ENCODE measurements around the gene SPSB4.

The SPSB4 gene

DNA sequence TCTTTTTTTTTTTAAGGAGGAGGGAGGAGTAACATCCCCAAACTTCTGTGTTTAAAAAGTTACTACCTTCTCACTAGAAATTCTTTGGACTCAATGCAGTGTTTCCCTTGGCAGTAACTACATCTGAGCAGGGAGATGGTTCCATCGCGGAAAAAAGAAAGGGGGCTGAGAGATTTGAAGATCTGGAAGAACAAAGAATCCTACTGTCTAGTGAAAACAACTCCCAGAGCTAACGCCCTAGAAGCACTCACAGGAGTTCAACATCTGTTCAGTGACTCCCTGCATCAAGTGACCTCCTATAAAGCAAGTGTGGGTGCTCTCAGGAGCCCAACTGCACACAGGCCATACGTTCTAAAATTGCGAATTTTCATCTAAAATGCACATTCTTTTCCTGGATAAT lies 113.7 kb downstream of the SPSB4 start:
- DNase-seq = no peak

DNA sequence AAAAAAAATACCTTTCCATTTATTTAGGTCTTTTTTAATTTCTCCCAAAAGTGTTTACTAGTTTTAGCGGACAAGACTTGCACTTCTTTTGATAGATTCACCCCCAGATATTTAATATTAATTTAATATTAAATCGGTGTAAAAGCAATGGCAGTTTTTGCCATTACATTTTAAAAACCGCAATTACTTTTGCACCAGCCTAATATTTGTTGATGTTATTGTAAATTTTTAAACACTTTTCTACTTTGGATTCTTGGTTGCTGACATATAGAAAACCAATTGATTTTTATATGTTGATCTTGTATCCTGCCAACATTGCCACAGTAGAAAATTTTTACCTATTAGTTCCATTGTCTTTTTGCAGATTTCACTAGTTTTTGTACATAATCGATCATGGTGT lies 116.5 kb downstream of the SPSB4 start:
- no peak for DNase-seq

DNA sequence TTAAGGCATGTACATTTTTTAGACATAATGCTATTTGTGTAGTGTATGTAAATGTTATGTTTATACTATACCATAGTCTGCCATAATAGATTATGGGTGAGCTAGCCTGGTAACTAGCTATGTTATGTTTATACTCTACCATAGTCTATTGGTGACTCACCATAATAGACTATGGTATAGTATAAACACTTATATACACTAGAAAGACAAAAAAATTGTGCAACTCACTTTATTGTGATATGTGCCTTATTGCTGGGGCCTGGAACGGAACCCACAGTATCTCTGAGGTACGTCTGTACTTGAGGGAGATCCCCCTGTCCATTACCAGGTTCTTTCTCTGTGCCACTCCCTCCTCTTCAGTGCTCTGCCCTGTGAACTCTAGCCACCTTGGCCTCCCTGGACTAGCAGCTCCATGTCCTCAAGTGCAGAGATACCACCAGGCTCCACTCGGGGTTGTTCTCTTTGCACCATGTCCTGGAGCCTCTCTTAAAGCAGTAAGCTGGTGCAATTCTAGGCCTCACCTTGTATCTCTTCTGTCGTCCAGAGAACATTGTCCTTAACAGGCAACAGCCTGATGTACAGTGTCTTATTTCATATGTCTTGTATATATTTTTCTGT lies 119.6 kb downstream of the SPSB4 start:
- DNase-seq = no peak

DNA sequence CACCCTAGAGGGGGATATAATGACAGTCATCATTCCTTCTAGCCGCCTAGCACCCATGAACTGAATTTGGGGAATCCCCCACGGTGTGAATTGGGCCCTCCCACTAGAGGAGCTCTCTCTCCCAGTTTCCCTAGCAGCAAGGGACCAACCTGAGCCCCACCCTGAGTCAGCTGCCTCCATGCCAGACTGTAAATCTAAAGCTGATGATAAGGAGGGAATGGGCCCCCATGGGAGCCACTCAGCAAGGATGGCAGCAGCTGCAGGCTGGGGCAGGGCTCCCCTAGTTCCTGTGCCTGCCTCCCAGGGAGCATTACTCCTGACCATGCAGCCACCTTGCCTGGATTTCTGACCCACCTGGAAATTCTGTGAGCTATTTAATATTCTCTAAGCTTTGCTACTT lies 123.5 kb downstream of the SPSB4 start:
- DNase-seq = no peak

DNA sequence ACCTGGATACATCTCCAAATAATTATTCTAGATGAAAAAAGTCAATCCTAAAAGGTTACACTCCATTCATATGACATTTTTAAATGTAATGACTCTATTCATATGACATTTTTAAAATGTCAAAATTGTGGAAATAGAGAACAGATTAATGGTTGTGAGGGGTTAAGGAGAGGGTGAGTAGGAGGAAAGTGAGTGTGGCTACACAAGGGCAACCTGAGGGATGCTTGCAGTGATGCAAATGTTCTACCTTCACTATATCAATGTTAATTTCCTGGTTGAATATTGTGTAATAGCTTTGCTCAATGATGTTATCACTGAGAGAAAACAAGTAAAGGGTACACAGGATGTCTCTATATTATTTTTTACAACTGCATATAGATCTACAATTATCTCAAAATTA lies 125.6 kb downstream of the SPSB4 start:
- DNase-seq = no peak

DNA sequence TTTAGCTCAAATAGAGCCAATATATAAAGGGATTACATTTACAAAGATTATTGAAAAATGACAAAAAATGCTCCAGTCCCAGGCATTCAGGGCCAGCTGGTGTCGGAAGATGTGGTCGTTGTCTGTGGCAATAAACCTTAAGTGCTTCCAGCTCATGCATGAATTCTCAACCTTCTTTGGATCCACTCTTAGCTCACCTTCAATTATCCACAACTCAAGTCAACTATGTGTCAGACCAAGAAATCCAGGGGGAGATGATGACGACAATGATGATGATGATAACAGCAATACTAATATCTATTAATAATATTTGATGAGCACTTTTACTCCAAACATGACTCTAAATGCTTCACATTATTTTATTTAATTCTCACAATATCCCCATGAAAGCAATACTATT lies 126.9 kb downstream of the SPSB4 start:
- no peak for DNase-seq

DNA sequence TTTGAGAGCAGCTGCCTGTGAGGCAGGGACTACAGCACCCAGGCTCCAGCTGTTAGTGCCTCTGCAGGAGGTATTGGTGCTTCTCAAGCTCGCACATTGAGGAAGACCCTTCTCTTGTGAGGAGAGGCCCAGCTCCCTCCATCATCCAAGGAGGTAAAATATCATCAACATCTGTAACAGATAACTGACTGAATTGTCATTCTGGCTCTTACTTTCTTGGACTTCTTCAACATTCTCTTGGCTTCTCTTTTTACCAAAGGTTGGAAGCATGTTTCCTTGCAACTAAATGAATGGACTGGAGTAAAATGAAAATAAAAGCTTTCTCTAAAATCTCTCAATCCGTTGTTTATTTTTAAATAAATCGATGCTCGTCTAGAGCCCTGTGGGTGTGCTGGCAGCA lies 127.4 kb downstream of the SPSB4 start:
- no peak for DNase-seq

DNA sequence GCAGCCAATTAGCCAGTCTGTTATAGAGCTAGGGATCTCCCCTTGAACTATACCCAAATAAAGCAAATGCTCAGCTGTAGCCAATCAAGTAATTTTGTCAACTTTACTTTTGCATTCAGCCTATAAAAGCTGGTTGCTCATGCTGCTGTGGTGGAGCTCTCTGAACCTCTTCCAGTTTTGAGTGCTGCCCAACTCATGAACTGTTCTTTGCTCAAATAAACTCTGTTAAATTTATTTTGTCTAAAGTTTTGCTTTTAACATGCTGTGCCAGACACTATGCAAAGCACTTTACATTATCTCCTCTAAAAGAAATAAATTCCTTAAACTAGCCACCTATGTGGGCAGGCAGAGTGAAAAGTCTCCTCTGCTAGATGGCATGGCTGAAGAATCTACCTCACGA lies 128.8 kb downstream of the SPSB4 start:
- no peak for DNase-seq

DNA sequence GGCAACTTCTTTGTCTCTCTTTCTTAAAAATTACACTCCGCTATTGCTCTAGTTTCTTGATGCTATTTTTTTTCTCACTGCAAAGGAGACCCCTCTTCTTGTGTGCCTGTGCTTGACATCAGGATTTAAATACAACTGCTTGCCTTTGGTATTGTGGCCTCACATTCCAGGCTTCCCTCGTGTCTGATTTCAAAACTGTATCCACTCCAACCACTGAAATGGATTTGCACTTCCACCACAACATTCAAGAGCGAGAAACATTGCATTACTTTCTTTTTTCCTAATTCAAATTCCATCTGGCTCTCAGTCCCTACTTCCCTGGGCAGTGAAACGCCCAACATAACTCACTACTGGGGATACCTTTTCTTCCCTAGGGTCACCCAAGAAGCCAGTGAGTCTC lies 130.0 kb downstream of the SPSB4 start:
- no peak for DNase-seq

DNA sequence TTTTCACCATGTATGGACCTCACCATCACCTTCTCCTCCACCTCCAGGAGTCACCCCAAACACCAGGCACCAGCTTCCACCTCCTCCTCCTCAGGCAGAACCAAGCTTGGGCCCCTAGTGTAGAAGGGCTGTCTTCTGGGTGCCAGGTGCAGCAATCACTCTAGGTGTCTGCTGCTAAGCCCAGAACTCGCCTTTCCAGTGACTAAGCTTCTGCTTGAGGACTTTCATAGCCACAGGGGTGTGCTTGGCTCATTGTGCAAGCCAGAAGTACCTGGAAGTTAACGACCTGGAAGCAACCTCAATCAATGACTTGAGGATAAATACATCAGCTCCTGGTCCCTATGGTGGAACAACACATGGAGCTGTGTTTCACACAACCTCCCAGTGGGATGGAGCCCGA lies 130.7 kb downstream of the SPSB4 start:
- no peak for DNase-seq

DNA sequence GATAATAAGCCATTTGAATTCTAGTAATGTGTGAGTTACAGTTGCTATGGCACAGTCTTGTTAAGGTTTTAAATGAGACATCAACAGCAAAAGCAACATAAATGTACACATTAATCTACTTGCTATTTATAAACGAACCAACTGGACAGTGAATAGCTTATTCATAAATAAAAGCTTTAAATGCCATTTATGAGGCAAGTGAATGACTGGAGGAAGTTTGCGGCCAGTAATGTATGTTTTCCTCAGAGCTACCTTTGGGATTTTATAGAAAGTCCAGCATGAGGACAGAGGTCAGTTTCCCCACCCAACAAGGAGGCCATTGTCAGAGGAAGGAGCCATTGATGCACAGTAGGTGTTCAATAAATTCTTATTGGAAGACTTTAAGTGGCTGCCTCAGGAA lies 132.5 kb downstream of the SPSB4 start:
- DNase-seq = no peak

DNA sequence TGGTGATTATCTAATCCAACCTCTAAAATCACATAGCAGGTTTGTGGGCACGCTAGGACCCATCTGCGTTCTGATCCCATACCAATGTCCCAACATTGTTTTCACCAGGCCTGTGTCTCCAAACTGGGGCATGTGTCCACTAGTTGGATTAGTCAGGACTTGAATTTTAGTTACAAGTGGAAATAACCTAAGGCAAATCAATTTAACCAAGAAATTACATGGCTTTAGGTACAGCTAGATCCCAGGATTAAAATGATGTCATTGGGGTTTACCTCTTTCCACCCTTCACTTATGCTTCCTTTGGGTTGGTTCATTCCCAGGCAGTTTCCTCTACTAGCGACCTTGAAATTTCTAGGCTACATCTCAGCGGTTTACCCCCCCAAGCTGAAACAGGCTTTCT lies 133.3 kb downstream of the SPSB4 start:
- no peak for DNase-seq

DNA sequence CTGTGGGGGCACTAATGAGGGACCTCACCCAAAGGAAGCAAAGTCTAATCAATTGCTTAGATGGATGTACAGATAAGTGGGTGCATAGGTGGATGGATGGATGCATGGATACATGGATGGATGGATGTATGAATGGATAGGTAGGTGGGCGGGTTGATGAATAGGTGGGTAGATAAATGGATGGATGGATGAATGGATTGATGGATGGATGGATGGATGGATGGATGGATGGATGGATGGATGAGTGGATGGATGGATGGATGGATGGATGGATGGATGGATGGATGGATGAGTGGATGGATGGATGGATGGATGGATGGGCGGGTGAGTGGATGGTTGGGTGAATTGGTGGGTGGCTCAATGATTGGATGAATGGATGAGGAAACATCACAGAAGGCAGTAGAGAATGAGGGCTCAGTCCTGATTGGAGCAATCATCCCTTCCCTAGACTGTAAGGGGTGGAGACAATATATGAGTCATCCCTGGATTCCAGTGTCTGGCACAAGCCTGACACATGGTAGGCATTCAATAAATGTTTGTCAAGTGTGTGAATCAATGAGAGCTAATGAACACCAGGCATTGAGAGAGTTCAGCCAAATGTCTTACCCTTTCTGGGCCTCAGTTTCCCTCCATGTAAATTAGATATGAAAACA lies 140.1 kb downstream of the SPSB4 start:
- peak; percentile 34 for DNase-seq

DNA sequence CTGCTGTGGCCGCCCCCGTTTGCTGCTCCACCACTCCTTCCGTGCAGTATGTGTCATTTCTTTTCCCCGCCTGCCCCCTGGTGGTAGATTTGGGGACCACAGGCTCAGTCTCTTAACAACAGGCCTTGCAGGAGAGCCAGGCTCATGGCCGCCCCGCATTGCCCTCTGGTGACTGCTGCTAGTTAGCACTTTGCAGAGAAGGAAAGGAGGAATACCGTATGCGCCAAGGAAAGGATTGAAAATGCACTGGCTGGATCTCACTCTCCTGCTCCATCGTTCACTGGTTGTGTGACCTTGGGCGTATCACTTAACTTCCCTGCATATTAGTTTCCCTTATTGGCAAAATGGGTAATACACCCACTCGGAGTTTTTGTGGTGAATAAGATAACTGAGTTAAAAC lies 141.2 kb downstream of the SPSB4 start:
- DNase-seq = peak; percentile 93

DNA sequence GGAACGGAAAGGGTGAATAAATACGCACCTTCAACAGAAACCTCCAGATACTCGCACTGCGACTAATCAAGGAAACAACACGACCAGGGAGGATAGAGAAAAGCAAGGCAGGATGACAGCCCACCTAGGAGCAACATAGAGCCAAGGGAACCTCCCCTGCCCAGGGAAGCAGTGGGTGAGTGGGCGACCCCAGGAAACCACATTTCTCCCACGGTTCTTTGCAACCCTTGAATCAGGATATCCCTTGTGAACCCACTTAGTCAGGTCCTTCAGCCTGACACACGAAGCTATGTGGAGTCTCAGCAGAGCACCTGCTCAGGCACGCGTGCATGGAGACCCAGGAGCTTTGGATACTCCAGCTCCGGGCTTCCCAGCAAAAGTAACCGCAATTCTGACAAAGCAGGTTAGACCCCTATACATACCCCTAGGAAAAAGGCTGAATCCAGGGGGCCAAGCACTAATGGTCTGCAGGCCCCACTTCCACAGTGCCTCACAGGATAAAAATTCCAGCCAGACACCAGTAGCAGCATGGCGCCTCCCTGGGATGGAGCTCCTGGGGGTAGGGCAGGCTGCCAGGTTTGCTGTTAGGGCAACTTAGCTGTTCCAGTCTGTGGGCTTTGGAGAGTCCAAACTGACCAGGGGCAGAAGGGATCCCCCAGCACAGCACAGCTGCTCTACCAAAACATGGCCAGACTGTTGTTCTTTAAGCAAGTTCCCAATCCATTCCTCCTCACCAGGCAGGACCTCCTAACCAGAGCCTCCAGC lies 142.1 kb downstream of the SPSB4 start:
- no peak for DNase-seq

Measured in EL (cell line).